Epithelial cell of proximal tubule (primary cell): ENCODE data around the gene CKMT2. TPM values are rescaled to one million over a fixed set of nuclear protein-coding genes. Genes with fewer than 3 reads are reported as not detected.

Experiments
- DNase-seq: peaks from one replicate; pipeline ENCODE4 v3.0.0-alpha.2; 2011; ENCODE audit warnings: low read depth
- H3K4me3 ChIP-seq: 2 replicates; pipeline ENCODE4 v1.5.1; 2011; ENCODE audit warnings: low read depth, mild to moderate bottlenecking, low read length
- CTCF ChIP-seq: conservative IDR thresholded peaks from 2 replicates; pipeline ENCODE4 v1.5.1; 2012; ENCODE audit warnings: low read depth, mild to moderate bottlenecking, low read length
- total RNA-seq: library from RNA; depleted of rRNA; stranded (reverse); fragments of >200 nt; gene quantifications from 2 replicates; pipeline ENCODE4 v1.2.3, GENCODE V29; 2015

The CKMT2 gene
- total RNA-seq, 1 donor from 2014 or later, result not detected

GRCh38 chr5:81204205-81204604 lies 28.9 kb upstream of the CKMT2 start:
- no peak for DNase-seq
- no peak overlapping the region for H3K4me3 ChIP-seq
- TF ChIP-seq CTCF, result no peak

GRCh38 chr5:81205058-81205457 lies 28.1 kb upstream of the CKMT2 start:
- no peak for DNase-seq
- H3K4me3 ChIP-seq, result no peak overlapping the region
- TF ChIP-seq CTCF, result no peak

GRCh38 chr5:81207009-81207408 lies 26.1 kb upstream of the CKMT2 start:
- H3K4me3 ChIP-seq, result no peak overlapping the region
- DNase-seq, result no peak
- peak; percentile 51 for TF ChIP-seq CTCF

- H3K4me3 ChIP-seq, result no peak overlapping the region
- DNase-seq, result no peak
- TF ChIP-seq CTCF, result no peak
These were observed 24.2 kb upstream of the CKMT2 start for GRCh38 chr5:81208904-81209303.

GRCh38 chr5:81209386-81209785 lies 23.7 kb upstream of the CKMT2 start:
- no peak for TF ChIP-seq CTCF
- no peak for DNase-seq
- no peak overlapping the region for H3K4me3 ChIP-seq

- no peak for TF ChIP-seq CTCF
These were observed 23.1 kb upstream of the CKMT2 start for GRCh38 chr5:81209869-81210493.

GRCh38 chr5:81212211-81212751 lies 20.8 kb upstream of the CKMT2 start:
- no peak overlapping the region for H3K4me3 ChIP-seq
- DNase-seq, result peak; percentile 31
- peak; percentile 33 for TF ChIP-seq CTCF

More at GRCh38 chr5:81209869-81210493, 23.1 kb upstream of the CKMT2 start:
- DNase-seq, result no peak
- H3K4me3 ChIP-seq, result no peak overlapping the region
